ENCODE results near the gene UNC13D.

Gene UNC13D

DNA sequence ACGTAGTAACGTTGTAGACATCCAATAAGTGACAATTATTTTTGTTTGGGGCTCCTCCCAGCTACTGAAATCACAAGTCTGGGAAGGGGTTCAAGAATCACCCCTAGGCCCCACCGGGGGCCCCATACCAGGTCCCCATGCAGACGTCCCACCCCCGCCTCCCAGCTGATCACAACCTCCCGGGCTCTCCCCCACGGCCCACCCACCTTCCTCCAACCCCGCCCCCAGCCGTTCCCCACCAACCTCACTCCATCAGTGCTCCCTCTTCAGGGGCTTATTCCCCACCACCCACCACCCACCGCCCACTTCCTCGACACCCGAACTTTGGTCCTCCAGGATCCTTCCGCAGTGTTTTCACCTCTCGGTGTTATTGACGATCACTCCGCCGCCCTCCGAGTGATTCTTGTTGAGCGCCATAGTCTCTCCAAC is 10.7 kb upstream of the UNC13D start:
- no peak for TF ChIP-seq GLI2 (tag by site-specific recombination; IDR thresholded peaks at IDR 0.05; ENCODE audit: borderline replicate concordance, low read depth)
- no peak for TF ChIP-seq YY1 (tag by site-specific recombination; IDR thresholded peaks at IDR 0.05)
- TF ChIP-seq, protein P1, sequence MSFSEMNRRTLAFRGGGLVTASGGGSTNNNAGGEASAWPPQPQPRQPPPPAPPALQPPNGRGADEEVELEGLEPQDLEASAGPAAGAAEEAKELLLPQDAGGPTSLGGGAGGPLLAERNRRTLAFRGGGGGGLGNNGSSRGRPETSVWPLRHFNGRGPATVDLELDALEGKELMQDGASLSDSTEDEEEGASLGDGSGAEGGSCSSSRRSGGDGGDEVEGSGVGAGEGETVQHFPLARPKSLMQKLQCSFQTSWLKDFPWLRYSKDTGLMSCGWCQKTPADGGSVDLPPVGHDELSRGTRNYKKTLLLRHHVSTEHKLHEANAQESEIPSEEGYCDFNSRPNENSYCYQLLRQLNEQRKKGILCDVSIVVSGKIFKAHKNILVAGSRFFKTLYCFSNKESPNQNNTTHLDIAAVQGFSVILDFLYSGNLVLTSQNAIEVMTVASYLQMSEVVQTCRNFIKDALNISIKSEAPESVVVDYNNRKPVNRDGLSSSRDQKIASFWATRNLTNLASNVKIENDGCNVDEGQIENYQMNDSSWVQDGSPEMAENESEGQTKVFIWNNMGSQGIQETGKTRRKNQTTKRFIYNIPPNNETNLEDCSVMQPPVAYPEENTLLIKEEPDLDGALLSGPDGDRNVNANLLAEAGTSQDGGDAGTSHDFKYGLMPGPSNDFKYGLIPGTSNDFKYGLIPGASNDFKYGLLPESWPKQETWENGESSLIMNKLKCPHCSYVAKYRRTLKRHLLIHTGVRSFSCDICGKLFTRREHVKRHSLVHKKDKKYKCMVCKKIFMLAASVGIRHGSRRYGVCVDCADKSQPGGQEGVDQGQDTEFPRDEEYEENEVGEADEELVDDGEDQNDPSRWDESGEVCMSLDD (tag by site-specific recombination; IDR thresholded peaks at IDR 0.05), result 0 out of 2 replicates have a peak, but pooled peaks have one; percentile 26
- TF ChIP-seq ZNF76 (tag by site-specific recombination; IDR thresholded peaks at IDR 0.05; ENCODE audit: borderline replicate concordance, low read depth), result no peak
- TF ChIP-seq ZNF48 (tag by site-specific recombination; IDR thresholded peaks at IDR 0.05), result no peak
- TF ChIP-seq ZNF184 (tag by site-specific recombination; IDR thresholded peaks at IDR 0.05), result no peak
- TF ChIP-seq, protein P2, sequence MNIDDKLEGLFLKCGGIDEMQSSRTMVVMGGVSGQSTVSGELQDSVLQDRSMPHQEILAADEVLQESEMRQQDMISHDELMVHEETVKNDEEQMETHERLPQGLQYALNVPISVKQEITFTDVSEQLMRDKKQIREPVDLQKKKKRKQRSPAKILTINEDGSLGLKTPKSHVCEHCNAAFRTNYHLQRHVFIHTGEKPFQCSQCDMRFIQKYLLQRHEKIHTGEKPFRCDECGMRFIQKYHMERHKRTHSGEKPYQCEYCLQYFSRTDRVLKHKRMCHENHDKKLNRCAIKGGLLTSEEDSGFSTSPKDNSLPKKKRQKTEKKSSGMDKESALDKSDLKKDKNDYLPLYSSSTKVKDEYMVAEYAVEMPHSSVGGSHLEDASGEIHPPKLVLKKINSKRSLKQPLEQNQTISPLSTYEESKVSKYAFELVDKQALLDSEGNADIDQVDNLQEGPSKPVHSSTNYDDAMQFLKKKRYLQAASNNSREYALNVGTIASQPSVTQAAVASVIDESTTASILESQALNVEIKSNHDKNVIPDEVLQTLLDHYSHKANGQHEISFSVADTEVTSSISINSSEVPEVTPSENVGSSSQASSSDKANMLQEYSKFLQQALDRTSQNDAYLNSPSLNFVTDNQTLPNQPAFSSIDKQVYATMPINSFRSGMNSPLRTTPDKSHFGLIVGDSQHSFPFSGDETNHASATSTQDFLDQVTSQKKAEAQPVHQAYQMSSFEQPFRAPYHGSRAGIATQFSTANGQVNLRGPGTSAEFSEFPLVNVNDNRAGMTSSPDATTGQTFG (tag by site-specific recombination; IDR thresholded peaks at IDR 0.05; ENCODE audit: borderline replicate concordance), result no peak
- TF ChIP-seq GLIS1 (tag by site-specific recombination; IDR thresholded peaks at IDR 0.05), result peak; percentile 63
- no peak for TF ChIP-seq ZNF776 (tag by site-specific recombination; IDR thresholded peaks at IDR 0.05; ENCODE audit: borderline replicate concordance)
- peak; percentile 26; the same call in 1 of the 2 replicates for TF ChIP-seq KLF16 (tag by site-specific recombination; IDR thresholded peaks at IDR 0.05)
- peak; percentile 41 for TF ChIP-seq ZNF335 (tag by site-specific recombination; conservative IDR thresholded peaks at IDR 0.05)
- no peak; the same call in 1 of the 2 replicates for TF ChIP-seq EGR2 (tag by site-specific recombination; IDR thresholded peaks at IDR 0.05; ENCODE audit: low read depth)
- TF ChIP-seq, protein P3, sequence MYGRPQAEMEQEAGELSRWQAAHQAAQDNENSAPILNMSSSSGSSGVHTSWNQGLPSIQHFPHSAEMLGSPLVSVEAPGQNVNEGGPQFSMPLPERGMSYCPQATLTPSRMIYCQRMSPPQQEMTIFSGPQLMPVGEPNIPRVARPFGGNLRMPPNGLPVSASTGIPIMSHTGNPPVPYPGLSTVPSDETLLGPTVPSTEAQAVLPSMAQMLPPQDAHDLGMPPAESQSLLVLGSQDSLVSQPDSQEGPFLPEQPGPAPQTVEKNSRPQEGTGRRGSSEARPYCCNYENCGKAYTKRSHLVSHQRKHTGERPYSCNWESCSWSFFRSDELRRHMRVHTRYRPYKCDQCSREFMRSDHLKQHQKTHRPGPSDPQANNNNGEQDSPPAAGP (tag by site-specific recombination; IDR thresholded peaks at IDR 0.05), result peak; percentile 42; the same call in 1 of the 2 replicates
- TF ChIP-seq ZNF529 (tag by site-specific recombination; IDR thresholded peaks at IDR 0.05; ENCODE audit: insufficient replicate concordance), result no peak
- TF ChIP-seq, protein P4, sequence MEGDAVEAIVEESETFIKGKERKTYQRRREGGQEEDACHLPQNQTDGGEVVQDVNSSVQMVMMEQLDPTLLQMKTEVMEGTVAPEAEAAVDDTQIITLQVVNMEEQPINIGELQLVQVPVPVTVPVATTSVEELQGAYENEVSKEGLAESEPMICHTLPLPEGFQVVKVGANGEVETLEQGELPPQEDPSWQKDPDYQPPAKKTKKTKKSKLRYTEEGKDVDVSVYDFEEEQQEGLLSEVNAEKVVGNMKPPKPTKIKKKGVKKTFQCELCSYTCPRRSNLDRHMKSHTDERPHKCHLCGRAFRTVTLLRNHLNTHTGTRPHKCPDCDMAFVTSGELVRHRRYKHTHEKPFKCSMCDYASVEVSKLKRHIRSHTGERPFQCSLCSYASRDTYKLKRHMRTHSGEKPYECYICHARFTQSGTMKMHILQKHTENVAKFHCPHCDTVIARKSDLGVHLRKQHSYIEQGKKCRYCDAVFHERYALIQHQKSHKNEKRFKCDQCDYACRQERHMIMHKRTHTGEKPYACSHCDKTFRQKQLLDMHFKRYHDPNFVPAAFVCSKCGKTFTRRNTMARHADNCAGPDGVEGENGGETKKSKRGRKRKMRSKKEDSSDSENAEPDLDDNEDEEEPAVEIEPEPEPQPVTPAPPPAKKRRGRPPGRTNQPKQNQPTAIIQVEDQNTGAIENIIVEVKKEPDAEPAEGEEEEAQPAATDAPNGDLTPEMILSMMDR (tag by site-specific recombination; IDR thresholded peaks at IDR 0.05), result peak; percentile 14; the same call in 1 of the 2 replicates
- TF ChIP-seq, protein P5, sequence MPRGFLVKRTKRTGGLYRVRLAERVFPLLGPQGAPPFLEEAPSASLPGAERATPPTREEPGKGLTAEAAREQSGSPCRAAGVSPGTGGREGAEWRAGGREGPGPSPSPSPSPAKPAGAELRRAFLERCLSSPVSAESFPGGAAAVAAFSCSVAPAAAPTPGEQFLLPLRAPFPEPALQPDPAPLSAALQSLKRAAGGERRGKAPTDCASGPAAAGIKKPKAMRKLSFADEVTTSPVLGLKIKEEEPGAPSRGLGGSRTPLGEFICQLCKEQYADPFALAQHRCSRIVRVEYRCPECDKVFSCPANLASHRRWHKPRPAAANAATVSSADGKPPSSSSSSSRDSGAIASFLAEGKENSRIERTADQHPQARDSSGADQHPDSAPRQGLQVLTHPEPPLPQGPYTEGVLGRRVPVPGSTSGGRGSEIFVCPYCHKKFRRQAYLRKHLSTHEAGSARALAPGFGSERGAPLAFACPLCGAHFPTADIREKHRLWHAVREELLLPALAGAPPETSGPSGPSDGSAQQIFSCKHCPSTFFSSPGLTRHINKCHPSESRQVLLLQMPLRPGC (tag by site-specific recombination; IDR thresholded peaks at IDR 0.05), result no peak
- TF ChIP-seq KLF7 (tag by site-specific recombination; IDR thresholded peaks at IDR 0.05; ENCODE audit: borderline replicate concordance), result no peak
- peak; percentile 73; the same call in 1 of the 2 replicates for TF ChIP-seq ZFHX2 (tag by site-specific recombination; conservative IDR thresholded peaks at IDR 0.05)
- TF ChIP-seq ZNF174 (tag by site-specific recombination; IDR thresholded peaks at IDR 0.05), result no peak
- TF ChIP-seq GLIS2 (tag by site-specific recombination; IDR thresholded peaks at IDR 0.05), result peak; percentile 77
- TF ChIP-seq ZNF23 (tag by site-specific recombination; IDR thresholded peaks at IDR 0.05; ENCODE audit: borderline replicate concordance), result no peak
- no peak for TF ChIP-seq ZNF521 (tag by site-specific recombination; IDR thresholded peaks at IDR 0.05)
- TF ChIP-seq, protein P6, sequence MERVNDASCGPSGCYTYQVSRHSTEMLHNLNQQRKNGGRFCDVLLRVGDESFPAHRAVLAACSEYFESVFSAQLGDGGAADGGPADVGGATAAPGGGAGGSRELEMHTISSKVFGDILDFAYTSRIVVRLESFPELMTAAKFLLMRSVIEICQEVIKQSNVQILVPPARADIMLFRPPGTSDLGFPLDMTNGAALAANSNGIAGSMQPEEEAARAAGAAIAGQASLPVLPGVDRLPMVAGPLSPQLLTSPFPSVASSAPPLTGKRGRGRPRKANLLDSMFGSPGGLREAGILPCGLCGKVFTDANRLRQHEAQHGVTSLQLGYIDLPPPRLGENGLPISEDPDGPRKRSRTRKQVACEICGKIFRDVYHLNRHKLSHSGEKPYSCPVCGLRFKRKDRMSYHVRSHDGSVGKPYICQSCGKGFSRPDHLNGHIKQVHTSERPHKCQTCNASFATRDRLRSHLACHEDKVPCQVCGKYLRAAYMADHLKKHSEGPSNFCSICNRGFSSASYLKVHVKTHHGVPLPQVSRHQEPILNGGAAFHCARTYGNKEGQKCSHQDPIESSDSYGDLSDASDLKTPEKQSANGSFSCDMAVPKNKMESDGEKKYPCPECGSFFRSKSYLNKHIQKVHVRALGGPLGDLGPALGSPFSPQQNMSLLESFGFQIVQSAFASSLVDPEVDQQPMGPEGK (tag by site-specific recombination; IDR thresholded peaks at IDR 0.05), result peak; percentile 50
- Histone ChIP-seq H3K27ac (ENCODE audit: extremely low read depth, low read depth, low read length) (peak overlapping the region; percentile 61), H3K4me3 (ENCODE audit: low read depth, low read length) (peak overlapping the region; percentile 74), H3K36me3 (ENCODE audit: control insufficient read depth in 2 of 2, insufficient read depth in 1 of 2, low read length in 2 of 2) (peaks cover 7 to 17% of the 10 kb centered on the region in 2 experiments), H3K9me3 (ENCODE audit: control insufficient read depth, insufficient read depth, low read depth, low read length) (no peaks in the 10 kb centered on the region), H3K4me1 (ENCODE audit: control insufficient read depth, insufficient read depth, low read length) (peaks cover 8% of the 10 kb centered on the region)
- CTCF ChIA-PET, result interaction anchor here (0.5 to 3.8 kb wide), 15 partner anchors 8 to 163 kb away, joined by 3 to 13 read pairs (median 4); partner anchors contain the start of genes MRPL38, TRIM47, TRIM65 and UNK
- POLR2A ChIA-PET, result interaction anchor here (0.5 to 4.1 kb wide), 61 partner anchors 9 to 1558 kb away, joined by 3 to 34 read pairs (median 5); partner anchors contain the start of genes ACOX1, FBF1, GALK1 and MRPL38

All from HEK293 (cell line).